Measurements from ENCODE around the gene PINLYP. TPM values are rescaled to one million over a fixed set of nuclear protein-coding genes. Genes with fewer than 3 reads are reported as not detected.

The PINLYP gene
- polyA plus RNA-seq, 1 of the 3 experiments (the other 2 are of a cell fraction) = 5.5 TPM

DNA sequence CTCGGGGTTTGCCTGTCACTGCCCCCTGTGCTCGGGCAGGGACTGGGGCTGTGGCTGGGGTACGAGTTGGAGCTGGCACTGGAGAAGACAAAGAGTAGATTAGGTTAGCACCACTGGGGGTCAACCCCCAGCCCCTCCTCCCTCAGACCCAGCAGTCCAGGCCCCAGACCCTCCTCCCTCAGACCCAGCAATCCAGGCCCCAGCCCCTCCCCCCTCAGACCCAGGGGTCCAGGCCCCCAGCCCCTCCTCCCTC is 23.5 kb upstream of the PINLYP start:
- POLR2A ChIA-PET = no interaction called here
- WGBS (ENCODE audit: low lambda C conversion rate) = no CpG with 5 or more reads among the region's 3 CpGs
- CTCF ChIA-PET = interaction anchor here (2.1 to 8.5 kb wide), 2 partner anchors 33 to 43 kb away, joined by 9 to 104 read pairs; partner anchors contain the start of genes IRGQ and ZNF576

DNA sequence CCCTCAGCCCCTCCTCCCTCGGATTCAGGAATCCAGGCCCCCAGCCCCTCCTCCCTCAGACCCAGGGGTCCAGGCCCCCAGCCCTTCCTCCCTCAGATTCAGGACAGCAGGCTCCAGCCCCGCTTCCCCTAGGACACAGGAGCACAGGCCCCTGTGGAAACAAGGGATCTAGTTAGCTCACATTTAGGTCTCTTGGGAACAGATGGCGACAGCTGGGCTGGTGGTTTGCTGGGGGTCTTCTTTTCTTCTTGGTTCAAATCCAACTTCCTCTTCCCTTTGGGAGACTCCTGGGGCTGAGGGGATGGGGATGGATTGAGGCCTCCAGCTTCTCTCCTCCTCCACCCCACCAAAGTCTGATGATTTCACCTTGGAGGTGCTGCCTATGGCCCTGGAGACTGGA is 23.0 kb upstream of the PINLYP start:
- H3F3A ChIP-seq (replicated peaks; ENCODE audit: insufficient read depth) = peaks cover 18% of the 10 kb centered on the region
- 91% methylated on average over 1 of the region's 3 CpGs for WGBS (ENCODE audit: low lambda C conversion rate)
- no peaks in the 10 kb centered on the region for H4K20me1 ChIP-seq (ENCODE audit: insufficient read depth)
- no peaks in the 10 kb centered on the region for H3K9me3 ChIP-seq
- no peak overlapping the region for H3K4me2 ChIP-seq
- H3K4me1 ChIP-seq (ENCODE audit: control insufficient read depth in 1 of 2, insufficient read depth in 2 of 2, low read depth in 1 of 2, low read length in 1 of 2) = no peaks in the 10 kb centered on the region
- TF ChIP-seq CHD2 (IDR thresholded peaks at IDR 0.05; ENCODE audit: low read length, partially characterized antibody) (no peak), RCOR1 (IDR thresholded peaks at IDR 0.05; ENCODE audit: low read length) (no peak), NFIC (IDR thresholded peaks at IDR 0.05; ENCODE audit: borderline replicate concordance) (no peak)
- TF ChIP-seq, protein P1, sequence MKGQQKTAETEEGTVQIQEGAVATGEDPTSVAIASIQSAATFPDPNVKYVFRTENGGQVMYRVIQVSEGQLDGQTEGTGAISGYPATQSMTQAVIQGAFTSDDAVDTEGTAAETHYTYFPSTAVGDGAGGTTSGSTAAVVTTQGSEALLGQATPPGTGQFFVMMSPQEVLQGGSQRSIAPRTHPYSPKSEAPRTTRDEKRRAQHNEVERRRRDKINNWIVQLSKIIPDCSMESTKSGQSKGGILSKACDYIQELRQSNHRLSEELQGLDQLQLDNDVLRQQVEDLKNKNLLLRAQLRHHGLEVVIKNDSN (IDR thresholded peaks at IDR 0.05; ENCODE audit: borderline replicate concordance, low read depth) = no peak
- TF ChIP-seq, protein P2, sequence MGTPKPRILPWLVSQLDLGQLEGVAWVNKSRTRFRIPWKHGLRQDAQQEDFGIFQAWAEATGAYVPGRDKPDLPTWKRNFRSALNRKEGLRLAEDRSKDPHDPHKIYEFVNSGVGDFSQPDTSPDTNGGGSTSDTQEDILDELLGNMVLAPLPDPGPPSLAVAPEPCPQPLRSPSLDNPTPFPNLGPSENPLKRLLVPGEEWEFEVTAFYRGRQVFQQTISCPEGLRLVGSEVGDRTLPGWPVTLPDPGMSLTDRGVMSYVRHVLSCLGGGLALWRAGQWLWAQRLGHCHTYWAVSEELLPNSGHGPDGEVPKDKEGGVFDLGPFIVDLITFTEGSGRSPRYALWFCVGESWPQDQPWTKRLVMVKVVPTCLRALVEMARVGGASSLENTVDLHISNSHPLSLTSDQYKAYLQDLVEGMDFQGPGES (IDR thresholded peaks at IDR 0.05; ENCODE audit: low read depth, low read length) = no peak
- TF ChIP-seq, protein P3, sequence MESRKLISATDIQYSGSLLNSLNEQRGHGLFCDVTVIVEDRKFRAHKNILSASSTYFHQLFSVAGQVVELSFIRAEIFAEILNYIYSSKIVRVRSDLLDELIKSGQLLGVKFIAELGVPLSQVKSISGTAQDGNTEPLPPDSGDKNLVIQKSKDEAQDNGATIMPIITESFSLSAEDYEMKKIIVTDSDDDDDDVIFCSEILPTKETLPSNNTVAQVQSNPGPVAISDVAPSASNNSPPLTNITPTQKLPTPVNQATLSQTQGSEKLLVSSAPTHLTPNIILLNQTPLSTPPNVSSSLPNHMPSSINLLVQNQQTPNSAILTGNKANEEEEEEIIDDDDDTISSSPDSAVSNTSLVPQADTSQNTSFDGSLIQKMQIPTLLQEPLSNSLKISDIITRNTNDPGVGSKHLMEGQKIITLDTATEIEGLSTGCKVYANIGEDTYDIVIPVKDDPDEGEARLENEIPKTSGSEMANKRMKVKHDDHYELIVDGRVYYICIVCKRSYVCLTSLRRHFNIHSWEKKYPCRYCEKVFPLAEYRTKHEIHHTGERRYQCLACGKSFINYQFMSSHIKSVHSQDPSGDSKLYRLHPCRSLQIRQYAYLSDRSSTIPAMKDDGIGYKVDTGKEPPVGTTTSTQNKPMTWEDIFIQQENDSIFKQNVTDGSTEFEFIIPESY (IDR thresholded peaks at IDR 0.05; ENCODE audit: borderline replicate concordance, low read depth) = no peak
- no peaks in the 10 kb centered on the region for H3K9me2 ChIP-seq
- CTCF ChIA-PET = interaction anchor here (1.6 to 8.5 kb wide), 4 partner anchors 23 to 106 kb away, joined by 5 to 104 read pairs (median 26); partner anchors contain the start of genes IRGQ, PINLYP, XRCC1 and ZNF576
- no peak overlapping the region for H2AFZ ChIP-seq (ENCODE audit: low read depth)
- H3K9ac ChIP-seq = no peak overlapping the region
- no peaks in the 10 kb centered on the region for H3K27me3 ChIP-seq (ENCODE audit: insufficient read depth)
- H3K4me3 ChIP-seq (ENCODE audit: low read depth in 2 of 2, low read length in 1 of 2) = no peak overlapping the region
- POLR2A ChIA-PET = no interaction called here
- H3K36me3 ChIP-seq (replicated peaks in 1 of 2; ENCODE audit: control insufficient read depth in 1 of 2, insufficient read depth in 2 of 2, low read length in 1 of 2) = peaks cover 18 to 46% of the 10 kb centered on the region in 2 experiments
- no peaks in the 10 kb centered on the region; the same call in 1 of the 2 replicates for H3K79me2 ChIP-seq (ENCODE audit: insufficient read depth)
- H3K27ac ChIP-seq (ENCODE audit: low read depth in 2 of 2, low read length in 1 of 2) = no peak overlapping the region
- no peak for DNase-seq

More for the DNA sequence above, 23.5 kb upstream of the PINLYP start:
- peaks cover 18 to 46% of the 10 kb centered on the region in 2 experiments for H3K36me3 ChIP-seq (replicated peaks in 1 of 2; ENCODE audit: control insufficient read depth in 1 of 2, insufficient read depth in 2 of 2, low read length in 1 of 2)
- no peak overlapping the region for H3K4me2 ChIP-seq
- no peak for DNase-seq
- no peaks in the 10 kb centered on the region for H3K9me3 ChIP-seq
- no peak overlapping the region for H2AFZ ChIP-seq (ENCODE audit: low read depth)
- no peak overlapping the region for H3K9ac ChIP-seq
- H3K9me2 ChIP-seq = no peaks in the 10 kb centered on the region
- H3K27ac ChIP-seq (ENCODE audit: low read depth in 2 of 2, low read length in 1 of 2) = no peak overlapping the region
- peaks cover 13% of the 10 kb centered on the region for H3F3A ChIP-seq (replicated peaks; ENCODE audit: insufficient read depth)
- H3K4me3 ChIP-seq (ENCODE audit: low read depth in 2 of 2, low read length in 1 of 2) = no peak overlapping the region
- H3K4me1 ChIP-seq (ENCODE audit: control insufficient read depth in 1 of 2, insufficient read depth in 2 of 2, low read depth in 1 of 2, low read length in 1 of 2) = no peaks in the 10 kb centered on the region
- no peaks in the 10 kb centered on the region for H3K27me3 ChIP-seq (ENCODE audit: insufficient read depth)
- H4K20me1 ChIP-seq (ENCODE audit: insufficient read depth) = no peaks in the 10 kb centered on the region
- TF ChIP-seq MEF2A (IDR thresholded peaks at IDR 0.05; ENCODE audit: borderline replicate concordance, low read depth) (no peak), RFX5 (IDR thresholded peaks at IDR 0.05; ENCODE audit: low read length) (no peak), GATA2 (CRISPR knock-in tag; IDR thresholded peaks at IDR 0.05) (no peak), FOXM1 (IDR thresholded peaks at IDR 0.05; ENCODE audit: low read depth) (no peak), CHD2 (IDR thresholded peaks at IDR 0.05; ENCODE audit: low read length, partially characterized antibody) (no peak), MXI1 (IDR thresholded peaks at IDR 0.05; ENCODE audit: low read depth, low read length) (no peak), SMC3 (IDR thresholded peaks at IDR 0.05; ENCODE audit: low read depth, low read length) (no peak), TEAD4 (IDR thresholded peaks at IDR 0.05; ENCODE audit: borderline replicate concordance, insufficient read depth) (no peak)
- TF ChIP-seq, protein P3 (IDR thresholded peaks at IDR 0.05; ENCODE audit: borderline replicate concordance, low read depth) = no peak
- no peaks in the 10 kb centered on the region; the same call in 1 of the 2 replicates for H3K79me2 ChIP-seq (ENCODE audit: insufficient read depth)
